Measurements from ENCODE around the gene EXOSC6.
"Not testable (repeated sequence)": the region's sequence is repeated elsewhere in the genome, so short reads cannot be mapped to it uniquely, and the experiment has no call there.

DNA sequence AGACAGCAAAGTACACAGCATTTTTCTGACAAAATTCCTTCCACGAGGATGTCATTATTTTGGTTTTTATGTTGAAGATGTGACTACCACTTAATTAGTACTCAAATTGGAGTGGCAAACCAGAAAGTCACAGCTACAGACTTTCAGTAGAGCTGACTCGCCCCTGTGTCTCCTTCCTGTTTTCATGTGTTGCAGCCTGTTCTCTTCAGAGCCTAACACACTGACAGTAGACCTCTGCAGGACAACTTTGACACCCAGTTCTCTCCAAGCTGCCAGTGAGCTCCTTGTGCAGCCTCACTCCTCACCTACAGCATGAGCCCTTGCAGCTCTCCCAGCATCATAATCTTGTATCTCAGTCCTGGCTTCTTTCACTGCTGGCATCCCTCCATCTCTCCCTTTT lies 29.2 kb downstream of the EXOSC6 start:
- TF ChIP-seq, protein P1, sequence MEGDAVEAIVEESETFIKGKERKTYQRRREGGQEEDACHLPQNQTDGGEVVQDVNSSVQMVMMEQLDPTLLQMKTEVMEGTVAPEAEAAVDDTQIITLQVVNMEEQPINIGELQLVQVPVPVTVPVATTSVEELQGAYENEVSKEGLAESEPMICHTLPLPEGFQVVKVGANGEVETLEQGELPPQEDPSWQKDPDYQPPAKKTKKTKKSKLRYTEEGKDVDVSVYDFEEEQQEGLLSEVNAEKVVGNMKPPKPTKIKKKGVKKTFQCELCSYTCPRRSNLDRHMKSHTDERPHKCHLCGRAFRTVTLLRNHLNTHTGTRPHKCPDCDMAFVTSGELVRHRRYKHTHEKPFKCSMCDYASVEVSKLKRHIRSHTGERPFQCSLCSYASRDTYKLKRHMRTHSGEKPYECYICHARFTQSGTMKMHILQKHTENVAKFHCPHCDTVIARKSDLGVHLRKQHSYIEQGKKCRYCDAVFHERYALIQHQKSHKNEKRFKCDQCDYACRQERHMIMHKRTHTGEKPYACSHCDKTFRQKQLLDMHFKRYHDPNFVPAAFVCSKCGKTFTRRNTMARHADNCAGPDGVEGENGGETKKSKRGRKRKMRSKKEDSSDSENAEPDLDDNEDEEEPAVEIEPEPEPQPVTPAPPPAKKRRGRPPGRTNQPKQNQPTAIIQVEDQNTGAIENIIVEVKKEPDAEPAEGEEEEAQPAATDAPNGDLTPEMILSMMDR (IDR thresholded peaks at IDR 0.05 in 4 of 5, conservative IDR thresholded peaks at IDR 0.05 in 1 of 5), result not testable (repeated sequence)
- TF ChIP-seq POLR2A (IDR thresholded peaks at IDR 0.05), result not testable (repeated sequence)

All from gastrocnemius medialis (tissue), 4 donors.